Natural killer cell (primary cell): ENCODE measurements around the gene CDH5. TPM values are rescaled to one million over a fixed set of nuclear protein-coding genes. Genes with fewer than 3 reads are reported as not detected.

ENCODE experiments used
- ATAC-seq, 3 donors: fragments of 150-1000 bp in 2 of 3; fragments of 200-7000 bp in 1 of 3; cut with Tn5 transposase; 1 replicate in 1 of 3; 2 replicates in 2 of 3; pipeline ENCODE4 v1.10.0; 2021; ENCODE audit warnings: mild to moderate bottlenecking in 2 of 3, moderate library complexity in 2 of 3
- DNase-seq, 2 donors: peaks; one replicate each; pipeline versions ENCODE4 v3.0.0 to v3.0.0-alpha.2; 2013 to 2021; ENCODE audit warnings: mixed read lengths in 1 of 2
- H3K27ac ChIP-seq: one replicate; pipeline ENCODE4 v1.5.1; 2013; ENCODE audit warnings: mild to moderate bottlenecking, low read length
- H3K27me3 ChIP-seq: one replicate; pipeline ENCODE4 v1.6.1; 2013; ENCODE audit warnings: low read length; ENCODE audit not compliant: control insufficient read depth, insufficient read depth
- H3K36me3 ChIP-seq: one replicate; pipeline ENCODE4 v1.6.1; 2013; ENCODE audit warnings: low read length; ENCODE audit not compliant: control insufficient read depth, insufficient read depth
- H3K4me1 ChIP-seq: one replicate; pipeline ENCODE4 v1.6.1; 2013; ENCODE audit warnings: low read length; ENCODE audit not compliant: control insufficient read depth, insufficient read depth
- H3K4me3 ChIP-seq: one replicate; pipeline ENCODE4 v1.5.1; 2013; ENCODE audit warnings: low read length
- H3K9me3 ChIP-seq: one replicate; pipeline ENCODE4 v1.6.1; 2013; ENCODE audit warnings: low read length; ENCODE audit not compliant: control insufficient read depth, insufficient read depth
- H3K27ac Mint-ChIP-seq, 2 donors: one replicate each; pipeline ENCODE4 v1.8.0; 2022; ENCODE audit warnings: mild to moderate bottlenecking in 2 of 2, mixed read lengths in 2 of 2, moderate library complexity in 1 of 2
- H3K27me3 Mint-ChIP-seq, 2 donors: one replicate each; pipeline ENCODE4 v1.8.0; 2022; ENCODE audit warnings: low read depth in 2 of 2, mixed read lengths in 2 of 2
- H3K36me3 Mint-ChIP-seq: one replicate; pipeline ENCODE4 v1.8.0; 2022; ENCODE audit warnings: mixed read lengths
- H3K4me1 Mint-ChIP-seq, 2 donors: one replicate each; pipeline ENCODE4 v1.8.0; 2022; ENCODE audit warnings: mixed read lengths in 2 of 2
- H3K4me3 Mint-ChIP-seq: one replicate; pipeline ENCODE4 v1.8.0; 2022; ENCODE audit warnings: mild to moderate bottlenecking, moderate library complexity, mixed read lengths
- H3K9me3 Mint-ChIP-seq, 2 donors: one replicate each; pipeline ENCODE4 v1.8.0; 2022; ENCODE audit warnings: mixed read lengths in 2 of 2
- WGBS: methylation state at CpG from one replicate; pipeline ENCODE4 v1.1.7; 2013; ENCODE audit warnings: missing lambda C conversion rate; ENCODE audit not compliant: insufficient coverage; 5-methylcytosine and 5-hydroxymethylcytosine counted together
- intact Hi-C: fragments of 100-400 bp; cut with micrococcal nuclease; formaldehyde crosslinking; loops from one replicate; pipeline ENCODE4 v1.14.2; 2022
- total RNA-seq, 4 donors: library from RNA; stranded (reverse); fragments of 120-200 nt in 1 of 4; gene quantifications; one replicate each; pipeline versions ENCODE4 v1.2.3 to v1.2.4, GENCODE V29; 2013 to 2022
- TF ChIP-seq, protein P1 (sequence below): fragments of 200-600 bp; IDR thresholded peaks from one replicate; pipeline ENCODE4 v1.8.0; 2022; ENCODE audit warnings: antibody characterized with exemption

The CDH5 gene
- total RNA-seq, 3 donors from 2014 or later (not counting 1 experiment from before 2014, with no cell fraction given), result not detected

DNA sequence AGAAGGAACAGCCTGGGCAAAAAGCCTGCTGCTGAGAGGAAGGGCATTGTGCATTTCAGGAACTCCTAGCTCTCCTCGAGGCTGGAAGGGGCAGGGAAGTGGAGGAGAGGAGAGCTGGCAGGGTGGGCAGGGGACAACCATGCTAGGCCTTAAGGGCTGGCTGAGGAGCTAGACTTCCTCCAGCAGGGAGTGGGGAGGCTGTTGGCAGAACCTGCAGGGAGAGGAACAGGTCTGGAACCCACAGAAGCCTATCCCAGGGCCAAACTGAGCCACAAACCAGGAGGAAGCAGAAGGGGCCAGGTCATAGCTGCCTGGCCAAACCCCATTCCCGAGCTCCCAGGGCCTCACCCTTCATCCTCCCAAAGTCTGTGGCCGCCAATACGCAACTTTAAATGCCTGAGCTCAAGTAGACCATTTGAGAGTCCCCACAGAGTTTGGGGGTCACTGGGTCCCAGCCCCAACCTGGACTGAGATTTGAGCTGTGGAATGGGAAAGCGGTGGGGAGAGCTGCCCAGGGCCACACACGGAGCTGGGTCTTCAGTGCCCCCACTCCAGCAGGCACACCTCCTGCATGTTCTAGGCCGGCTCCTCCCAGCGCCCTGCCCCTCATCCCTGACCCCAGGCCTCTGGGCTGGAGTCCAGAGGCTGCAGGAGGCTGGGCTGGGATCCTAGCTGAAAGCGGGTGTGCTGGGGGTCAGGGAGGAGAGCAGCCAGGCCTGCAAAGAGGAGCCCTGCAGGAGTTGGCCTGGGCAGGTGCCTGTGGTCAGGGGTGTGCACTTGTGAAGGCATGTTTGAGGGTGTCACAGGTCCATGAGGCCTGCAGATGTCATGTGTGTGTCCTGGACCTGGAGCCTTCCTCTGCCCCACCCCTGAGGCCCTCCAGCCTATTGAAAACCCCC lies 4.5 kb downstream of the CDH5 start:
- no peak overlapping the region for H3K27ac Mint-ChIP-seq
- no peaks in the 10 kb centered on the region for H3K36me3 Mint-ChIP-seq
- peaks cover 0 to 8% of the 10 kb centered on the region in 2 donors for H3K4me1 Mint-ChIP-seq
- WGBS, result 68% methylated on average over 9 of the region's 9 CpGs
- no peak for DNase-seq
- no peak for ATAC-seq
- H3K27ac ChIP-seq, result no peak overlapping the region
- intact Hi-C loops, result no loop called here
- no peak overlapping the region for H3K4me3 Mint-ChIP-seq
- TF ChIP-seq, protein P1, sequence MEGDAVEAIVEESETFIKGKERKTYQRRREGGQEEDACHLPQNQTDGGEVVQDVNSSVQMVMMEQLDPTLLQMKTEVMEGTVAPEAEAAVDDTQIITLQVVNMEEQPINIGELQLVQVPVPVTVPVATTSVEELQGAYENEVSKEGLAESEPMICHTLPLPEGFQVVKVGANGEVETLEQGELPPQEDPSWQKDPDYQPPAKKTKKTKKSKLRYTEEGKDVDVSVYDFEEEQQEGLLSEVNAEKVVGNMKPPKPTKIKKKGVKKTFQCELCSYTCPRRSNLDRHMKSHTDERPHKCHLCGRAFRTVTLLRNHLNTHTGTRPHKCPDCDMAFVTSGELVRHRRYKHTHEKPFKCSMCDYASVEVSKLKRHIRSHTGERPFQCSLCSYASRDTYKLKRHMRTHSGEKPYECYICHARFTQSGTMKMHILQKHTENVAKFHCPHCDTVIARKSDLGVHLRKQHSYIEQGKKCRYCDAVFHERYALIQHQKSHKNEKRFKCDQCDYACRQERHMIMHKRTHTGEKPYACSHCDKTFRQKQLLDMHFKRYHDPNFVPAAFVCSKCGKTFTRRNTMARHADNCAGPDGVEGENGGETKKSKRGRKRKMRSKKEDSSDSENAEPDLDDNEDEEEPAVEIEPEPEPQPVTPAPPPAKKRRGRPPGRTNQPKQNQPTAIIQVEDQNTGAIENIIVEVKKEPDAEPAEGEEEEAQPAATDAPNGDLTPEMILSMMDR, result no peak
- H3K27me3 Mint-ChIP-seq, result no peaks in the 10 kb centered on the region
- H3K4me3 ChIP-seq, result no peak overlapping the region
- H3K36me3 ChIP-seq, result no peaks in the 10 kb centered on the region
- no peaks in the 10 kb centered on the region for H3K9me3 ChIP-seq
- H3K27me3 ChIP-seq, result no peaks in the 10 kb centered on the region
- H3K9me3 Mint-ChIP-seq, result no peaks in the 10 kb centered on the region
- H3K4me1 ChIP-seq, result no peaks in the 10 kb centered on the region

DNA sequence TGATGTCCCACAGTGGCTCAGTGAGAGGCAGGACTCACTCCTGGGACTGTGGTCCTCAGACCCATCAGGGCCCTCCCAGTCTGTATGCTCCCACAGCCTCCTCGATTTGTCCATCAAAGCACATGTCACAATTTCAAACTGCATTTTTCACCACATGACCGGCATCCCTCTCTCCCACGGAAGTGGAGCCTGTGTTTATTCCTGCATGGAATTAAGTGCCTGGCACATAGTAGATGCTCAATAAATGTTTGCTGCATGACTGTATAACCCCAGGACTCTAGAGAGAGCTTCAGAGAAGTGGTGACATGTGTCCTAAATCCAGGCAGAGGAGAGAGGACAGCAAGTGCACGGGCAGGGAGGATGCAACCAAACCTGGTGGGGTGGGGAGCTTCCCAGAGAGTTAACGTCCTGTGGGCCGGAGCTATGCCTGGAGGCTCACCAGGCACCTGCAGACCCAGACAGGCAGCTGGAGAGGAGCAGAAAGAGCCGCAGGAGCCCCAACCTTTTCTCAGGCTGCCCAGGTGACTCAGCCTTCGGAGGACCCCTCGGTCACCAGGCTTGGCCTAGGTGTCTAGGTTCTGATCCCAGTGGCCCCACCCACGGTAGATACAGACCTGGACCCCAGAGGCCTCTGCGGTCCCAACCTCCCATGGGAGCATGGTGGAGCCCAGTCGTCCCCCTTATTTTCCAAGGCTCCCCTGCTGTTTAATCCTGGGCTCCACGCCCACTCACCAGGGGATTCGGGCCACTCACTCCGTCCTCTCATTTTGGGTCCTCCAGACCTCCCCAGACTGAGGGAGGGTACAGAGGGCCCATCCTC lies 5.8 kb downstream of the CDH5 start:
- Mint-ChIP-seq H3K9me3 (no peaks in the 10 kb centered on the region), H3K4me1 (peaks cover 0 to 8% of the 10 kb centered on the region in 2 donors), H3K27me3 (no peaks in the 10 kb centered on the region), H3K36me3 (no peaks in the 10 kb centered on the region), H3K4me3 (no peak overlapping the region), H3K27ac (no peak overlapping the region)
- H3K36me3 ChIP-seq, result no peaks in the 10 kb centered on the region
- WGBS, result 87% methylated on average over 15 of the region's 15 CpGs
- intact Hi-C loops, result no loop called here
- TF ChIP-seq, protein P1, result no peak
- DNase-seq (no peak), ATAC-seq (no peak)
- H3K27ac ChIP-seq, result no peak overlapping the region
- H3K27me3 ChIP-seq, result no peaks in the 10 kb centered on the region
- no peaks in the 10 kb centered on the region for H3K9me3 ChIP-seq
- H3K4me1 ChIP-seq, result no peaks in the 10 kb centered on the region
- H3K4me3 ChIP-seq, result no peak overlapping the region

DNA sequence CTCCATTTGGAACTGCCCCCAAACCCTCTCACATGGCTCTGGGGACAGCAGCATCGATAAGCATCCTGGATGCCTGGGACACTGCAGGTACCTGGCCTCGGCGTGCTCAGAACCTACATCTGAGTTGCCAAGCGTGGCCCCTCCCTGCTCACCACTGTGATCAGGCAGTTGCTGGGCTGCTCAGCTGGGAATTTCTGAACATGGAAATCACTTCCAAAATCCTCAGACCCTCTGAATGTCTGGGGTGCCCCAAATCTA lies 6.3 kb downstream of the CDH5 start:
- H3K9me3 Mint-ChIP-seq, result no peaks in the 10 kb centered on the region
- no peaks in the 10 kb centered on the region for H3K27me3 Mint-ChIP-seq
- Histone ChIP-seq H3K4me3 (no peak overlapping the region), H3K27me3 (no peaks in the 10 kb centered on the region), H3K27ac (no peak overlapping the region), H3K9me3 (no peaks in the 10 kb centered on the region), H3K36me3 (no peaks in the 10 kb centered on the region), H3K4me1 (no peaks in the 10 kb centered on the region)
- H3K27ac Mint-ChIP-seq, result no peak overlapping the region
- no peaks in the 10 kb centered on the region for H3K36me3 Mint-ChIP-seq
- H3K4me3 Mint-ChIP-seq, result no peak overlapping the region
- WGBS, result 84% methylated on average over 4 of the region's 4 CpGs
- DNase-seq, result no peak
- TF ChIP-seq, protein P1, result no peak
- ATAC-seq, result no peak
- intact Hi-C loops, result no loop called here
- peaks cover 0 to 8% of the 10 kb centered on the region in 2 donors for H3K4me1 Mint-ChIP-seq
